SK-N-SH treated with all-trans-retinoic acid at 6 μM for 48 hours (cell line): ENCODE data around the gene NTNG1.

Experiments
- ATAC-seq: fragments of 200-7000 bp; cut with Tn5 transposase; 3 replicates; pipeline ENCODE4 v1.9.1; 2020; ENCODE audit warnings: mild to moderate bottlenecking, moderate library complexity
- ARNTL ChIP-seq: fragments of 450-650 bp; formaldehyde crosslinking; IDR thresholded peaks from 2 replicates; pipeline ENCODE4 v1.5.0; 2020; ENCODE audit warnings: low read depth, mild to moderate bottlenecking, moderate library complexity, borderline replicate concordance
- BACH2 ChIP-seq: fragments of 250-450 bp; sonication (Bioruptor Pico); IDR thresholded peaks from 2 replicates; pipeline ENCODE4 v1.9.0; 2021; ENCODE audit warnings: mild to moderate bottlenecking, borderline replicate concordance
- CREB5 ChIP-seq: fragments of 250-450 bp; sonication (Bioruptor Pico); IDR thresholded peaks from 2 replicates; pipeline ENCODE4 v1.5.1; 2020; ENCODE audit warnings: low read depth, mild to moderate bottlenecking, moderate library complexity
- CSDC2 ChIP-seq: fragments of 250-450 bp; sonication (Bioruptor Pico); IDR thresholded peaks from 2 replicates; pipeline ENCODE4 v1.5.0; 2020; ENCODE audit warnings: mild to moderate bottlenecking, moderate library complexity
- CSRNP3 ChIP-seq: fragments of 250-450 bp; sonication (Bioruptor Pico); IDR thresholded peaks from 2 replicates; pipeline ENCODE4 v1.5.1; 2021; ENCODE audit warnings: mild to moderate bottlenecking, moderate library complexity
- ESRRG ChIP-seq: fragments of 250-450 bp; sonication (Bioruptor Pico); IDR thresholded peaks from 2 replicates; pipeline ENCODE4 v1.6.1; 2021; ENCODE audit warnings: mild to moderate bottlenecking
- GLIS3 ChIP-seq: fragments of 250-450 bp; sonication (Bioruptor Pico); IDR thresholded peaks from 2 replicates; pipeline ENCODE4 v1.5.0; 2020; ENCODE audit warnings: mild to moderate bottlenecking, moderate library complexity
- ISL1 ChIP-seq: fragments of 250-450 bp; sonication (Bioruptor Pico); IDR thresholded peaks from 2 replicates; pipeline ENCODE4 v2.1.2; 2022; ENCODE audit warnings: mild to moderate bottlenecking, moderate library complexity
- OSR1 ChIP-seq: fragments of 250-450 bp; sonication (Bioruptor Pico); IDR thresholded peaks from 2 replicates; pipeline ENCODE4 v1.8.0; 2022; ENCODE audit warnings: moderate library complexity, mild to moderate bottlenecking, inconsistent platforms
- PATZ1 ChIP-seq: fragments of 250-450 bp; sonication (Bioruptor Pico); IDR thresholded peaks from 2 replicates; pipeline ENCODE4 v1.8.0; 2020; ENCODE audit warnings: mild to moderate bottlenecking, moderate library complexity, borderline replicate concordance
- POU6F1 ChIP-seq: fragments of 250-450 bp; sonication (Bioruptor Pico); IDR thresholded peaks from 2 replicates; pipeline ENCODE4 v1.8.0; 2021; ENCODE audit warnings: low read depth, mild to moderate bottlenecking, moderate library complexity, borderline replicate concordance
- PPARA ChIP-seq: fragments of 250-450 bp; sonication (Bioruptor Pico); IDR thresholded peaks from 2 replicates; pipeline ENCODE4 v1.5.0; 2020; ENCODE audit warnings: mild to moderate bottlenecking, borderline replicate concordance
- RARB ChIP-seq: fragments of 250-450 bp; sonication (Bioruptor Pico); IDR thresholded peaks from 2 replicates; pipeline ENCODE4 v1.8.0; 2021; ENCODE audit warnings: mild to moderate bottlenecking, moderate library complexity
- SNAI2 ChIP-seq: fragments of 250-450 bp; sonication (Bioruptor Pico); IDR thresholded peaks from 2 replicates; pipeline ENCODE4 v1.5.0; 2020; ENCODE audit warnings: mild to moderate bottlenecking, moderate library complexity
- TCF4 ChIP-seq: fragments of 250-450 bp; sonication (Bioruptor Pico); IDR thresholded peaks from 2 replicates; pipeline ENCODE4 v1.8.0; 2021; ENCODE audit warnings: mild to moderate bottlenecking, moderate library complexity, borderline replicate concordance
- TOX ChIP-seq: fragments of 250-450 bp; sonication (Bioruptor Pico); IDR thresholded peaks from 2 replicates; pipeline ENCODE4 v1.8.0; 2021; ENCODE audit warnings: mild to moderate bottlenecking, moderate library complexity, borderline replicate concordance
- ZC3H10 ChIP-seq: fragments of 250-450 bp; sonication (Bioruptor Pico); IDR thresholded peaks from 2 replicates; pipeline ENCODE4 v1.5.1; 2021; ENCODE audit warnings: mild to moderate bottlenecking, moderate library complexity
- ZFP3 ChIP-seq: fragments of 250-450 bp; sonication (Bioruptor Pico); IDR thresholded peaks from 2 replicates; pipeline ENCODE4 v1.5.0; 2020; ENCODE audit warnings: mild to moderate bottlenecking, moderate library complexity
- ZFP30 ChIP-seq: fragments of 450-650 bp; formaldehyde crosslinking; IDR thresholded peaks from 2 replicates; pipeline ENCODE4 v1.5.0; 2022; ENCODE audit warnings: mild to moderate bottlenecking, moderate library complexity
- ZNF565 ChIP-seq: fragments of 450-650 bp; formaldehyde crosslinking; conservative IDR thresholded peaks from 2 replicates; pipeline ENCODE4 v1.5.0; 2020; ENCODE audit warnings: low read depth, mild to moderate bottlenecking, moderate library complexity
- ZNF70 ChIP-seq: fragments of 450-650 bp; formaldehyde crosslinking; IDR thresholded peaks from 2 replicates; pipeline ENCODE4 v1.5.0; 2020; ENCODE audit warnings: mild to moderate bottlenecking, moderate library complexity
- ZNF8 ChIP-seq: fragments of 450-650 bp; formaldehyde crosslinking; IDR thresholded peaks from 2 replicates; pipeline ENCODE4 v1.5.0; 2020; ENCODE audit warnings: mild to moderate bottlenecking, moderate library complexity
- TF ChIP-seq, protein P1 (sequence below): fragments of 250-450 bp; sonication (Bioruptor Pico); IDR thresholded peaks from 2 replicates; pipeline ENCODE4 v1.5.0; 2020; ENCODE audit warnings: mild to moderate bottlenecking, moderate library complexity

Gene NTNG1

DNA sequence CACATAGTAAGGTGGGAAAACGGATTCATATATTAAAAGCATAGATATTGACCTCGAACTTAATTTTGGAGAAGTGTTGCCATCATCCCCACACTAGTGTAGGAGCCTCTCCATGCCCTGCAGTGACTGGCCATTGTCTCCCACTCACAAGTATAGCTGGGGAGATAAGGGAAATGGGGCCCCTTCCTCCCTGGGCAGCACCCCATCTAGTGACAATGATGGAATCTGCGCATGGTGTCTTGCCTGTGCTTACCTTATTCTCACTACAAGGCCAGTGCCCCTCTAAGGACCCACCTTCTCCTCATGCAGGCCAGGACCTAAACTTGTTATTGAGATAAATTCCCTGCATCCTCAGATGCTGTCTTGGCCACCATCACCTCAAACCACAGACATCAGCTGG is 374.9 kb downstream of the NTNG1 start (continued):
- no peak for TF ChIP-seq ZNF565 (CRISPR knock-in tag)
- TF ChIP-seq, all 23 proteins: peak for 0

- no peak for ATAC-seq
- TF ChIP-seq ZC3H10 (CRISPR knock-in tag), result no peak
- no peak for TF ChIP-seq ESRRG (CRISPR knock-in tag)
- TF ChIP-seq, protein P1, sequence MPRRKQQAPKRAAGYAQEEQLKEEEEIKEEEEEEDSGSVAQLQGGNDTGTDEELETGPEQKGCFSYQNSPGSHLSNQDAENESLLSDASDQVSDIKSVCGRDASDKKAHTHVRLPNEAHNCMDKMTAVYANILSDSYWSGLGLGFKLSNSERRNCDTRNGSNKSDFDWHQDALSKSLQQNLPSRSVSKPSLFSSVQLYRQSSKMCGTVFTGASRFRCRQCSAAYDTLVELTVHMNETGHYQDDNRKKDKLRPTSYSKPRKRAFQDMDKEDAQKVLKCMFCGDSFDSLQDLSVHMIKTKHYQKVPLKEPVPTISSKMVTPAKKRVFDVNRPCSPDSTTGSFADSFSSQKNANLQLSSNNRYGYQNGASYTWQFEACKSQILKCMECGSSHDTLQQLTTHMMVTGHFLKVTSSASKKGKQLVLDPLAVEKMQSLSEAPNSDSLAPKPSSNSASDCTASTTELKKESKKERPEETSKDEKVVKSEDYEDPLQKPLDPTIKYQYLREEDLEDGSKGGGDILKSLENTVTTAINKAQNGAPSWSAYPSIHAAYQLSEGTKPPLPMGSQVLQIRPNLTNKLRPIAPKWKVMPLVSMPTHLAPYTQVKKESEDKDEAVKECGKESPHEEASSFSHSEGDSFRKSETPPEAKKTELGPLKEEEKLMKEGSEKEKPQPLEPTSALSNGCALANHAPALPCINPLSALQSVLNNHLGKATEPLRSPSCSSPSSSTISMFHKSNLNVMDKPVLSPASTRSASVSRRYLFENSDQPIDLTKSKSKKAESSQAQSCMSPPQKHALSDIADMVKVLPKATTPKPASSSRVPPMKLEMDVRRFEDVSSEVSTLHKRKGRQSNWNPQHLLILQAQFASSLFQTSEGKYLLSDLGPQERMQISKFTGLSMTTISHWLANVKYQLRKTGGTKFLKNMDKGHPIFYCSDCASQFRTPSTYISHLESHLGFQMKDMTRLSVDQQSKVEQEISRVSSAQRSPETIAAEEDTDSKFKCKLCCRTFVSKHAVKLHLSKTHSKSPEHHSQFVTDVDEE (CRISPR knock-in tag), result no peak
- TF ChIP-seq ZNF8 (CRISPR knock-in tag), result no peak
- TF ChIP-seq ZFP3 (CRISPR knock-in tag), result no peak
- no peak for TF ChIP-seq CSRNP3 (CRISPR knock-in tag)
- TF ChIP-seq ZNF70 (CRISPR knock-in tag), result no peak
- TF ChIP-seq ISL1, result no peak
- TF ChIP-seq TCF4, result no peak
- no peak for TF ChIP-seq CREB5 (CRISPR knock-in tag)
- no peak for TF ChIP-seq RARB (CRISPR knock-in tag)
- no peak for TF ChIP-seq ARNTL (CRISPR knock-in tag)
- TF ChIP-seq GLIS3 (CRISPR knock-in tag), result no peak
- TF ChIP-seq TOX (CRISPR knock-in tag), result no peak
- TF ChIP-seq SNAI2 (CRISPR knock-in tag), result no peak
Measured at GRCh38 chr1:107523061-107523460, 382.2 kb downstream of the NTNG1 start.

GRCh38 chr1:107523736-107524135 is 382.9 kb downstream of the NTNG1 start:
- TF ChIP-seq SNAI2 (CRISPR knock-in tag) (no peak), ZFP30 (CRISPR knock-in tag) (no peak), PPARA (CRISPR knock-in tag) (no peak), OSR1 (no peak), ZC3H10 (CRISPR knock-in tag) (no peak), CSRNP3 (CRISPR knock-in tag) (no peak), ARNTL (CRISPR knock-in tag) (no peak), ZFP3 (CRISPR knock-in tag) (no peak), ZNF8 (CRISPR knock-in tag) (no peak), ESRRG (CRISPR knock-in tag) (no peak), CSDC2 (CRISPR knock-in tag) (no peak), BACH2 (no peak), PATZ1 (CRISPR knock-in tag) (no peak), TOX (CRISPR knock-in tag) (no peak), POU6F1 (no peak), RARB (CRISPR knock-in tag) (no peak), ISL1 (no peak)
- TF ChIP-seq, protein P1 (CRISPR knock-in tag), result no peak
- no peak for ATAC-seq
